Common myeloid progenitor, CD34-positive (primary cell): ENCODE data around the gene AHNAK2.

Source experiments
- CTCF ChIA-PET: fragments of 350-600 bp; sonication (Branson Sonifier 250); formaldehyde crosslinking; loops from one replicate; lab custom pipeline; 2021; ENCODE audit warnings: antibody characterized with exemption; lab: Charles Lee
- POLR2A ChIA-PET: fragments of 350-600 bp; sonication (Branson Sonifier 250); formaldehyde crosslinking; loops from one replicate; lab custom pipeline; 2021; ENCODE audit warnings: antibody characterized with exemption; lab: Charles Lee
- DNase-seq, 3 donors: peaks; one replicate each; pipeline versions ENCODE4 v3.0.0 to v3.0.0-alpha.2; 2013
- H3K27ac ChIP-seq, 2 experiments: 1 replicate in 1 of 2; 2 replicates in 1 of 2; pipeline ENCODE4 v1.7.0; 2013; ENCODE audit warnings: inconsistent platforms in 2 of 2, low read length in 2 of 2, mild to moderate bottlenecking in 2 of 2, low read depth in 1 of 2, moderate library complexity in 1 of 2; ENCODE audit not compliant: severe bottlenecking in 2 of 2, insufficient read depth in 1 of 2, poor library complexity in 1 of 2
- H3K27me3 ChIP-seq, 5 experiments: replicated peaks in 2 of 5; 1 replicate in 3 of 5; 2 replicates in 2 of 5; pipeline versions ENCODE4 v1.6.1 to v1.7.0; 2013; ENCODE audit warnings: low read length in 4 of 5, mild to moderate bottlenecking in 2 of 5, moderate library complexity in 2 of 5, inconsistent platforms in 1 of 5; ENCODE audit not compliant: insufficient read depth in 5 of 5, control insufficient read depth in 4 of 5
- H3K36me3 ChIP-seq, 4 experiments: 1 replicate in 2 of 4; 2 replicates in 2 of 4; pipeline versions ENCODE4 v1.6.1 to v1.7.0; 2013; ENCODE audit warnings: low read length in 3 of 4, control low read depth in 1 of 4, mild to moderate bottlenecking in 1 of 4; ENCODE audit not compliant: control insufficient read depth in 4 of 4, insufficient read depth in 4 of 4
- H3K4me1 ChIP-seq, 4 experiments: 1 replicate in 3 of 4; 2 replicates in 1 of 4; pipeline versions ENCODE4 v1.6.1 to v1.7.1; 2013; ENCODE audit warnings: low read length in 3 of 4, mild to moderate bottlenecking in 3 of 4, control low read depth in 1 of 4, inconsistent platforms in 1 of 4, moderate library complexity in 1 of 4; ENCODE audit not compliant: control insufficient read depth in 4 of 4, insufficient read depth in 4 of 4; ENCODE audit errors: control extremely low read depth in 1 of 4
- H3K4me3 ChIP-seq, 7 experiments: 1 replicate in 4 of 7; 2 replicates in 3 of 7; pipeline versions ENCODE4 v1.5.1 to v1.7.0; 2013; ENCODE audit warnings: mild to moderate bottlenecking in 7 of 7, low read length in 6 of 7, moderate library complexity in 6 of 7, inconsistent platforms in 2 of 7, low read depth in 2 of 7, control low read depth in 1 of 7; ENCODE audit not compliant: insufficient read depth in 4 of 7, control insufficient read depth in 1 of 7; ENCODE audit errors: extremely low read depth in 1 of 7
- H3K9me3 ChIP-seq, 5 experiments: 1 replicate in 4 of 5; 2 replicates in 1 of 5; pipeline versions ENCODE4 v1.6.1 to v1.7.1; 2013; ENCODE audit warnings: low read length in 4 of 5, mild to moderate bottlenecking in 2 of 5, inconsistent platforms in 1 of 5, low read depth in 1 of 5, moderate library complexity in 1 of 5; ENCODE audit not compliant: control insufficient read depth in 4 of 5, insufficient read depth in 2 of 5; ENCODE audit errors: control extremely low read depth in 1 of 5
- WGBS: methylation state at CpG from one replicate; pipeline ENCODE4 v1.1.5; 2013; ENCODE audit not compliant: insufficient coverage; 5-methylcytosine and 5-hydroxymethylcytosine counted together

The AHNAK2 gene

DNA sequence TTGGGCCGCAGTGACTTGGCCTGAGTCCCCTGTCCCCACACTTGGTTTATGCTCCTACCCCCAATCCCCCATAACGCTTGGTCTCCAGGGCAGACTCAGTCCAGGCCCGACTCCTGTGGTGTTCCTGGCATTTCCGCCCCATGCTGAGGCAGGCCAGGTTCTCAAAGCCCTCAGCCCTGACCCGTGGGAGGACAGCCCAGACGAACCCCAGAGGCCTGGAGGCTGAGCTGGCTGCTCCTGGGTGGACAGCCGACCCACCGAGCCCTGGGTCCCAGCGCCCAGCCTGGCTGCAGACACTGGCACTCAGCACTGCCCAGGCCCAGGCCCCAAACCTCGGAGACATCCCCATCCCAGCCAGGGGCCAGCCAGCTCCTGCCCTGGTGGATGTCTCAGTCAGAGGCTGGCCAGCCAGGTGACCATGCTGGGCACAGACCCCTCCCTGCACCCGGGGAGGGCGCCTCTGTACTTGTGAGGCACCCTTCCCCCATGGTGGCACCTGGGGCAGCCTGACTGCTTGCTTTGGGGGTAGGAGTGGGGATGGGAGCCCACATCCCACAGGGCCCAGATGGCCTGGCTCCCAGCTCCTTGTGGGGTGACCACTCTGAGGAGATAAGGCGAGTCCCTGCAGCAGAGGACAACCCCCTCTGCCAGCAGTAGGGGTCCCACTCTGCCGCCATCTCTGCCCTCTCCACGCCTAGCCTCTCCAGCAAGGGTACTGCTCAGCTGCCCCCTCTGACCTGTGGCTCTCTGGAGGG, 52.1 kb downstream of the AHNAK2 start:
- DNase-seq = peak in 1 of 3 donors; percentile 16
- H3K27me3 ChIP-seq = no peaks in the 10 kb centered on the region
- no peak overlapping the region for H3K27ac ChIP-seq
- peaks cover 0 to 2% (median 0%) of the 10 kb centered on the region in 4 experiments for H3K36me3 ChIP-seq
- peaks cover 0 to 5% (median 0%) of the 10 kb centered on the region in 5 experiments for H3K9me3 ChIP-seq
- peak overlapping the region in 5 of 7 experiments; percentile 51 to 71 (median 65) for H3K4me3 ChIP-seq
- WGBS = 57% methylated on average over 12 of the region's 15 CpGs
- ChIA-PET CTCF (interaction anchor here (0.6 to 1.1 kb wide), 2 partner anchors 9 to 25 kb away, joined by 3 read pairs; no protein-coding TSS in a partner anchor), POLR2A (no interaction called here)
- H3K4me1 ChIP-seq = peaks cover 0 to 42% (median 34%) of the 10 kb centered on the region in 4 experiments

- WGBS = 46% methylated on average over 6 of the region's 10 CpGs
- Histone ChIP-seq H3K36me3 (peaks cover 0 to 2% (median 0%) of the 10 kb centered on the region in 4 experiments), H3K4me3 (peak overlapping the region in 6 of 7 experiments; percentile 46 to 71 (median 63)), H3K9me3 (peaks cover 0 to 5% (median 0%) of the 10 kb centered on the region in 5 experiments), H3K27ac (no peak overlapping the region), H3K4me1 (peaks cover 0 to 42% (median 34%) of the 10 kb centered on the region in 4 experiments), H3K27me3 (no peaks in the 10 kb centered on the region)
- no peak for DNase-seq
- ChIA-PET POLR2A (no interaction called here), CTCF (interaction anchor here (0.9 to 1.7 kb wide), 5 partner anchors 9 to 27 kb away, joined by 3 to 6 read pairs (median 3); no protein-coding TSS in a partner anchor)
These were observed 52.8 kb downstream of the AHNAK2 start for GRCh38 chr14:104925214-104925854.

GRCh38 chr14:104924421-104925213, 53.6 kb downstream of the AHNAK2 start, which contains the start of gene PLD4:
PLD4 (plus strand) TSS chr14:104924879; CDS start chr14:104927141, 2,262 bp downstream.
- 15% methylated on average over 11 of the region's 14 CpGs for whole genome bisulfite sequencing
- H3K27me3 ChIP-seq = no peaks in the 10 kb centered on the region
- H3K4me3 ChIP-seq = peak within 1 kb of the TSS in 6 of 7 experiments; percentile 46 to 71 (median 63)
- H3K4me1 ChIP-seq = peaks cover 0 to 42% (median 34%) of the 10 kb centered on the region in 4 experiments
- POLR2A ChIA-PET = no interaction called here
- DNase-seq = peak; percentile 39 to 85 (median 80)
- CTCF ChIA-PET = interaction anchor here (0.9 to 1.7 kb wide), 5 partner anchors 9 to 26 kb away, joined by 3 to 6 read pairs (median 3); no protein-coding TSS in a partner anchor
- H3K9me3 ChIP-seq = peaks cover 0 to 5% (median 0%) of the 10 kb centered on the region in 5 experiments
- no peaks in the 10 kb centered on the region for H3K36me3 ChIP-seq
- no peak within 1 kb of the TSS for H3K27ac ChIP-seq

- no peak overlapping the region for H3K27ac ChIP-seq
- peaks cover 0 to 5% (median 0%) of the 10 kb centered on the region in 5 experiments for H3K9me3 ChIP-seq
- WGBS = 89% methylated on average over 4 of the region's 4 CpGs
- peak overlapping the region in 1 of 7 experiments; percentile 69 for H3K4me3 ChIP-seq
- ChIA-PET CTCF (interaction anchor here (0.9 to 1.7 kb wide), 5 partner anchors 10 to 25 kb away, joined by 3 to 6 read pairs (median 3); no protein-coding TSS in a partner anchor), POLR2A (no interaction called here)
- peaks cover 0 to 42% (median 34%) of the 10 kb centered on the region in 4 experiments for H3K4me1 ChIP-seq
- no peaks in the 10 kb centered on the region for H3K27me3 ChIP-seq
- no peaks in the 10 kb centered on the region for H3K36me3 ChIP-seq
- DNase-seq = no peak
These were observed 54.3 kb downstream of the AHNAK2 start for GRCh38 chr14:104923640-104924420.

- DNase-seq = no peak
- WGBS = 100% methylated on average over 2 of the region's 3 CpGs
- ChIA-PET CTCF (no interaction called here), POLR2A (interaction anchor here (0.7 kb wide), 1 partner anchor 149 kb away, joined by 3 read pairs; no protein-coding TSS in a partner anchor)
- peaks cover 0 to 5% (median 0%) of the 10 kb centered on the region in 5 experiments for H3K9me3 ChIP-seq
- peaks cover 0 to 9% (median 7%) of the 10 kb centered on the region in 4 experiments for H3K4me1 ChIP-seq
- no peak overlapping the region for H3K4me3 ChIP-seq
- no peaks in the 10 kb centered on the region for H3K36me3 ChIP-seq
- H3K27ac ChIP-seq = no peak overlapping the region
- H3K27me3 ChIP-seq = peaks cover 0 to 5% (median 0%) of the 10 kb centered on the region in 5 experiments
These were observed 58.2 kb downstream of the AHNAK2 start for GRCh38 chr14:104919993-104920315.
